NB4 (cell line): ENCODE measurements around the gene FHL3.

Source experiments
- DNase-seq: peaks from one replicate; pipeline ENCODE4 v3.0.0; 2010; ENCODE audit warnings: low read depth
- H3K4me3 ChIP-seq: one replicate; pipeline ENCODE4 v1.5.1; 2011; ENCODE audit warnings: mild to moderate bottlenecking, low read depth, low read length, moderate library complexity
- CTCF ChIP-seq: IDR thresholded peaks from one replicate; pipeline ENCODE4 v1.5.1; 2012; ENCODE audit warnings: low read depth, low read length
- MAX ChIP-seq: IDR thresholded peaks from 2 replicates; pipeline ENCODE4 v1.6.1; 2011; ENCODE audit warnings: low read depth, low read length
- MYC ChIP-seq: IDR thresholded peaks from 2 replicates; pipeline ENCODE4 v1.6.1; 2011; ENCODE audit warnings: low read depth, low read length
- POLR2A ChIP-seq: IDR thresholded peaks from 2 replicates; pipeline ENCODE4 v1.6.1; 2011; ENCODE audit warnings: mild to moderate bottlenecking; ENCODE audit not compliant: insufficient read length; ENCODE audit errors: extremely low read depth

The FHL3 gene

GRCh38 chr1:38027201-38028104 is 22.1 kb upstream of the FHL3 start:
- no peak for DNase-seq
- no peak overlapping the region for H3K4me3 ChIP-seq
- TF ChIP-seq CTCF (no peak), MAX (no peak)

GRCh38 chr1:38026592-38027200 is 21.4 kb upstream of the FHL3 start:
- peak; percentile 49 for TF ChIP-seq CTCF
- TF ChIP-seq MYC: no peak
- no peak for TF ChIP-seq MAX
- no peak for TF ChIP-seq POLR2A
- no peak overlapping the region for H3K4me3 ChIP-seq
- peak; percentile 54 for DNase-seq

GRCh38 chr1:38025664-38026063 is 20.4 kb upstream of the FHL3 start:
- no peak for DNase-seq
- no peak overlapping the region for H3K4me3 ChIP-seq
- TF ChIP-seq CTCF: no peak
- TF ChIP-seq MYC: no peak
- TF ChIP-seq MAX: no peak
- no peak for TF ChIP-seq POLR2A

GRCh38 chr1:38025233-38025632 is 19.9 kb upstream of the FHL3 start:
- TF ChIP-seq CTCF: no peak
- DNase-seq: no peak
- no peak overlapping the region for H3K4me3 ChIP-seq

- H3K4me3 ChIP-seq: no peak overlapping the region
- DNase-seq: no peak
- TF ChIP-seq POLR2A: no peak
- no peak for TF ChIP-seq MYC
- TF ChIP-seq CTCF: no peak
- no peak for TF ChIP-seq MAX
Observed at GRCh38 chr1:38022810-38023209, 17.5 kb upstream of the FHL3 start.

- TF ChIP-seq CTCF (no peak), MAX (no peak), POLR2A (no peak), MYC (no peak)
- no peak for DNase-seq
- no peak overlapping the region for H3K4me3 ChIP-seq
Observed at GRCh38 chr1:38021969-38022368, 16.7 kb upstream of the FHL3 start.
